Kidney (tissue), 14 donors: ENCODE data around the gene LGI2. TPM values are rescaled to one million over a fixed set of nuclear protein-coding genes. Genes with fewer than 3 reads are reported as not detected.

Experiments used
- DNase-seq, 5 donors: peaks; one replicate each; pipeline ENCODE4 v3.0.0-alpha.2; 2013 to 2020
- FAIRE-seq: peaks from 2 replicates; lab custom pipeline; 2012; peaks lifted over from hg19 to GRCh38; lab: Jason Lieb, UNC
- H3K27ac ChIP-seq, 2 donors: one replicate each; pipeline ENCODE4 v1.7.0; 2013; ENCODE audit warnings: low read depth in 2 of 2, low read length in 2 of 2, inconsistent platforms in 1 of 2
- H3K27me3 ChIP-seq: one replicate; pipeline ENCODE4 v1.7.1; 2013; ENCODE audit warnings: low read length, inconsistent platforms; ENCODE audit not compliant: control insufficient read depth, insufficient read depth
- H3K36me3 ChIP-seq, 3 donors: one replicate each; pipeline versions ENCODE4 v1.7.0 to v1.7.1; 2013; ENCODE audit warnings: low read length in 3 of 3, control low read depth in 1 of 3, inconsistent platforms in 1 of 3; ENCODE audit not compliant: insufficient read depth in 3 of 3, control insufficient read depth in 2 of 3
- H3K4me1 ChIP-seq, 3 donors: one replicate each; pipeline versions ENCODE4 v1.7.0 to v1.7.1; 2013; ENCODE audit warnings: low read length in 3 of 3, inconsistent platforms in 1 of 3, low read depth in 1 of 3; ENCODE audit not compliant: control insufficient read depth in 2 of 3, insufficient read depth in 2 of 3
- H3K4me3 ChIP-seq, 3 donors: one replicate each; pipeline versions ENCODE4 v1.7.0 to v1.8.1; 2013; ENCODE audit warnings: low read length in 3 of 3, control low read depth in 1 of 3, inconsistent platforms in 1 of 3
- H3K9ac ChIP-seq, 3 donors: one replicate each; pipeline versions ENCODE4 v1.7.0 to v1.7.1; 2013; ENCODE audit warnings: low read length in 3 of 3, control low read depth in 1 of 3, inconsistent platforms in 1 of 3
- H3K9me3 ChIP-seq, 3 donors: one replicate each; pipeline versions ENCODE4 v1.7.0 to v1.7.1; 2013; ENCODE audit warnings: low read length in 3 of 3, control low read depth in 1 of 3, inconsistent platforms in 1 of 3; ENCODE audit not compliant: control insufficient read depth in 2 of 3, insufficient read depth in 1 of 3
- intact Hi-C: fragments of 100-400 bp; cut with DNase I; formaldehyde crosslinking; loops from one replicate; pipeline ENCODE4 v1.11.1; 2022
- polyA plus RNA-seq: library from polyadenylated mRNA; stranded (reverse); fragments of 350-450 nt; fragmentation: Illumina TruSeq; extraction: RNeasy Lipid Tissue Mini Kit (QIAGEN cat#74804); gene quantifications from one replicate; pipeline ENCODE4 v1.2.3, GENCODE V29; 2014; ENCODE audit warnings: low read depth, low replicate concordance; ENCODE audit not compliant: insufficient read depth
- total RNA-seq: library from RNA; stranded (reverse); fragmentation: NEBNext Ultra II Directional; extraction: Animal tissue kit (Norgen Biotek cat#: 25700); gene quantifications from one replicate; pipeline ENCODE4 v1.2.1, GENCODE V29; 2021
- TF ChIP-seq, protein P1 (sequence below): IDR thresholded peaks from 3 replicates; pipeline ENCODE4 v1.5.1; 2012; ENCODE audit warnings: mild to moderate bottlenecking, moderate library complexity, borderline replicate concordance; ENCODE audit not compliant: insufficient read depth; ENCODE audit errors: extremely low read depth
- donor health status: control.
- donor health status: control.
- donor health status: control.
- donor health status: control.
- donor health status: control.
- donor health status: DM: yes; HTN: yes; CAD: no.
- donor health status: Normal renal cell carcinoma (clear cell type).

LGI2 gene
- total and polyA plus RNA-seq, 2 donors from 2014 or later: 4.8 to 7.5 TPM

DNA sequence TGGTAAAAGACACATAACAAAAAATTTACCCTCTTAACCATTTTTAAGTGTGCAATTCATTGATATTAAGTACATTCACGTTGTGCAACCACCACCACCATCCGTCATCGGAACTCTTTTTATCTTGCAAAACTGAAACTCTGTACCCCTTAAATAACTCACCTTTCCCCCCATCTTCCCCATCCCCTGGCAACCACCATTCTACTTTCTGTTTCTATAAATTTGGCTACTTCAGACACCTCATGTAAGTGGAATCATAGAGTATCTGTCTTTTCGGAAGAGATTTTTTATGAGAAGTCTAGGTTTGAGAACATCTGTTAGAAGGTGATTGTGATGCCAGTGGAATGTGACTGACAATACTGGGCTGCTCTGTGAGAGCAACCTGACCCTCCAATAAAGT, 78.1 kb downstream of the LGI2 start:
- H3K4me1 ChIP-seq: no peaks in the 10 kb centered on the region
- no peak for DNase-seq
- intact Hi-C loops: no loop called here
- no peak overlapping the region for H3K27ac ChIP-seq
- H3K4me3 ChIP-seq: no peak overlapping the region
- no peak overlapping the region for H3K9ac ChIP-seq
- no peaks in the 10 kb centered on the region for H3K9me3 ChIP-seq
- FAIRE-seq: no peak
- no peaks in the 10 kb centered on the region for H3K27me3 ChIP-seq
- TF ChIP-seq, protein P1, sequence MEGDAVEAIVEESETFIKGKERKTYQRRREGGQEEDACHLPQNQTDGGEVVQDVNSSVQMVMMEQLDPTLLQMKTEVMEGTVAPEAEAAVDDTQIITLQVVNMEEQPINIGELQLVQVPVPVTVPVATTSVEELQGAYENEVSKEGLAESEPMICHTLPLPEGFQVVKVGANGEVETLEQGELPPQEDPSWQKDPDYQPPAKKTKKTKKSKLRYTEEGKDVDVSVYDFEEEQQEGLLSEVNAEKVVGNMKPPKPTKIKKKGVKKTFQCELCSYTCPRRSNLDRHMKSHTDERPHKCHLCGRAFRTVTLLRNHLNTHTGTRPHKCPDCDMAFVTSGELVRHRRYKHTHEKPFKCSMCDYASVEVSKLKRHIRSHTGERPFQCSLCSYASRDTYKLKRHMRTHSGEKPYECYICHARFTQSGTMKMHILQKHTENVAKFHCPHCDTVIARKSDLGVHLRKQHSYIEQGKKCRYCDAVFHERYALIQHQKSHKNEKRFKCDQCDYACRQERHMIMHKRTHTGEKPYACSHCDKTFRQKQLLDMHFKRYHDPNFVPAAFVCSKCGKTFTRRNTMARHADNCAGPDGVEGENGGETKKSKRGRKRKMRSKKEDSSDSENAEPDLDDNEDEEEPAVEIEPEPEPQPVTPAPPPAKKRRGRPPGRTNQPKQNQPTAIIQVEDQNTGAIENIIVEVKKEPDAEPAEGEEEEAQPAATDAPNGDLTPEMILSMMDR: no peak
- no peaks in the 10 kb centered on the region for H3K36me3 ChIP-seq

DNA sequence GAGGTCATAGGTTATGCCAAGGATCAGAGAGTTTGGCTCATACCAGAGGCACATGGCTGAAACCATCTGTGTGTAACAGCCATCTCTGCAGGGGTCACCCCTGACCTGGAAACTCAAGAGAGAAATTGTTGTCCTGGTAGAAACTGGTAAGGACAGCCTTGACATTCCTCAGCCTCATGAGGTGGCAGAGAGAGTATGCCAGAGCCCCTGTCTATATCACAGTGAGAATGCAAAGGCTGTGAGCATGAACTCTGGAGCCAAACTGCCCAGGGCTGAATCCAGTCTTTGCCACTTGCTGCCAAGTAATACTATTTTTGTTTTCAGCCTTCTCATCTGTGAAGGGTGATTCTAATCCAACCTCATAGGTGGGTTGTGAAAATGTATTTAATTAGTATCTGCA, 80.8 kb downstream of the LGI2 start:
- TF ChIP-seq, protein P1: no peak
- no peaks in the 10 kb centered on the region for H3K27me3 ChIP-seq
- H3K36me3 ChIP-seq: no peaks in the 10 kb centered on the region
- FAIRE-seq (no peak), DNase-seq (peak in 1 of 5 donors; percentile 22)
- no peaks in the 10 kb centered on the region for H3K4me1 ChIP-seq
- no peaks in the 10 kb centered on the region for H3K9me3 ChIP-seq
- no peak overlapping the region for H3K4me3 ChIP-seq
- H3K9ac ChIP-seq: no peak overlapping the region
- intact Hi-C loops: no loop called here
- no peak overlapping the region for H3K27ac ChIP-seq

Other genes with a start within 250 kb of the LGI2 start
- 193 TPM for gene SOD3, start 235.4 kb downstream of the LGI2 start, total RNA-seq
- 111 TPM for gene SOD3, start 235.4 kb downstream of the LGI2 start, polyA plus RNA-seq
- gene CCDC149, start 117.9 kb downstream of the LGI2 start, total RNA-seq: 21.8 TPM
- 6.9 TPM for gene CCDC149, start 117.9 kb downstream of the LGI2 start, polyA plus RNA-seq
- 13.8 TPM for gene SEPSECS, start 129.5 kb upstream of the LGI2 start, total RNA-seq
- gene SEPSECS, start 129.5 kb upstream of the LGI2 start, polyA plus RNA-seq: 7.3 TPM
- 11.8 TPM for gene PI4K2B, start 203.1 kb upstream of the LGI2 start, total RNA-seq
- gene PI4K2B, start 203.1 kb upstream of the LGI2 start, polyA plus RNA-seq: 7.1 TPM